Epithelial cell of proximal tubule (primary cell): ENCODE measurements around the gene GPR153. TPM values are rescaled to one million over a fixed set of nuclear protein-coding genes. Genes with fewer than 3 reads are reported as not detected.

Experiments used
- DNase-seq: peaks from one replicate; pipeline ENCODE4 v3.0.0-alpha.2; 2011; ENCODE audit warnings: low read depth
- H3K4me3 ChIP-seq: 2 replicates; pipeline ENCODE4 v1.5.1; 2011; ENCODE audit warnings: low read depth, mild to moderate bottlenecking, low read length
- total RNA-seq: library from RNA; depleted of rRNA; stranded (reverse); fragments of >200 nt; gene quantifications from 2 replicates; pipeline ENCODE4 v1.2.3, GENCODE V29; 2015
- TF ChIP-seq, protein P1 (sequence below): conservative IDR thresholded peaks from 2 replicates; pipeline ENCODE4 v1.5.1; 2012; ENCODE audit warnings: low read depth, mild to moderate bottlenecking, low read length

Gene GPR153
- total RNA-seq, 1 donor from 2014 or later: 6.4 TPM

DNA sequence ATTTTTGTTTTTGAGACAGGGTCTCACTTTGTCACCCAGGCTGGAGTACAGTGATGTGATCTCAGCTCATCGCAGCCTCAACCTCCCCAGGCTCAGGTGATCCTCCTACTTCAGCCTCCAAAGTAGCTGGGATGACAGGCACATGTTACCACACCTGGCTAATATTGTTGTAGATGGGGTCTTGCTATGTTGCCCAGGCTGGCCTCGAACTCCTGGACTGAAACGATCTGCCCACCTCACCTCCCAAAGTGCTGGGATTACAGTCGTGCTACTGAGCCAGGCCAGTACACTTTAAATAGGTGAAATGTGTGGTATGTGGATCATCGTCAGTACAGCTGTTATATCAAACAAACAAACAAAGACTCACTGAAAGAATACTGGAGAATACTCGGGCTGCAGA lies 35.0 kb upstream of the GPR153 start:
- H3K4me3 ChIP-seq: no peak overlapping the region
- DNase-seq: no peak
- TF ChIP-seq, protein P1, sequence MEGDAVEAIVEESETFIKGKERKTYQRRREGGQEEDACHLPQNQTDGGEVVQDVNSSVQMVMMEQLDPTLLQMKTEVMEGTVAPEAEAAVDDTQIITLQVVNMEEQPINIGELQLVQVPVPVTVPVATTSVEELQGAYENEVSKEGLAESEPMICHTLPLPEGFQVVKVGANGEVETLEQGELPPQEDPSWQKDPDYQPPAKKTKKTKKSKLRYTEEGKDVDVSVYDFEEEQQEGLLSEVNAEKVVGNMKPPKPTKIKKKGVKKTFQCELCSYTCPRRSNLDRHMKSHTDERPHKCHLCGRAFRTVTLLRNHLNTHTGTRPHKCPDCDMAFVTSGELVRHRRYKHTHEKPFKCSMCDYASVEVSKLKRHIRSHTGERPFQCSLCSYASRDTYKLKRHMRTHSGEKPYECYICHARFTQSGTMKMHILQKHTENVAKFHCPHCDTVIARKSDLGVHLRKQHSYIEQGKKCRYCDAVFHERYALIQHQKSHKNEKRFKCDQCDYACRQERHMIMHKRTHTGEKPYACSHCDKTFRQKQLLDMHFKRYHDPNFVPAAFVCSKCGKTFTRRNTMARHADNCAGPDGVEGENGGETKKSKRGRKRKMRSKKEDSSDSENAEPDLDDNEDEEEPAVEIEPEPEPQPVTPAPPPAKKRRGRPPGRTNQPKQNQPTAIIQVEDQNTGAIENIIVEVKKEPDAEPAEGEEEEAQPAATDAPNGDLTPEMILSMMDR: no peak

DNA sequence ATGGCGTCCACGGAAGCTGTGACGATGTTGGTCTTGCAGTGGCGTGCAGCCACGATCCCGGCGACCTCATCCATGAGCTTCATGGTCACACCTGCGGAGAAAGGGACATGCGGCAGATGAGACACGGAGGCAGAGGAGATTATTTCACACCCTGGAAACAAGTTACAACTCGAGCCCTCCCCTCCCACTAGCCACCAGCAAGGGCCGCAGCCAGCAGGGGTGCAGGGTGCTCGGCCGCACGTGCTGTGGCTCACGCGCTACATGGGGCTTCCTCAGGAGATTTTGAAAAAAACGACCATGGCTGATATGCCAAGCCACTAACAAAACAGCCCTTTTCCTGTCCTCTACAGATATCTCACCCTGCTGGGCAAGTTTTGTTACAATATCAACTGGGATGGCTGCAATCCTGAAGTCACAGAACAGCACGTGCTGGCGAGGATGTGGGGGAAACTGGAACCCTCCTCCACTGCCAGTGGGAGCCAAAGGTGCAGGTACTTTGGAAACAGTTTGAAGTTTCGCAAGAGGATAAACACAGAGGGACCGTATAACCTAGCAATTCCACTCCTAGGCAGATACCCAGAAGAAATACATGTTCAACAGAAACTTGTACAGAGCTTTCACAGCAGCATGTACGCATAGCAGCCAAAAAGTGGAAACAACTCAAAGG lies 34.1 kb upstream of the GPR153 start:
- DNase-seq: no peak
- no peak overlapping the region for H3K4me3 ChIP-seq
- TF ChIP-seq, protein P1: no peak

DNA sequence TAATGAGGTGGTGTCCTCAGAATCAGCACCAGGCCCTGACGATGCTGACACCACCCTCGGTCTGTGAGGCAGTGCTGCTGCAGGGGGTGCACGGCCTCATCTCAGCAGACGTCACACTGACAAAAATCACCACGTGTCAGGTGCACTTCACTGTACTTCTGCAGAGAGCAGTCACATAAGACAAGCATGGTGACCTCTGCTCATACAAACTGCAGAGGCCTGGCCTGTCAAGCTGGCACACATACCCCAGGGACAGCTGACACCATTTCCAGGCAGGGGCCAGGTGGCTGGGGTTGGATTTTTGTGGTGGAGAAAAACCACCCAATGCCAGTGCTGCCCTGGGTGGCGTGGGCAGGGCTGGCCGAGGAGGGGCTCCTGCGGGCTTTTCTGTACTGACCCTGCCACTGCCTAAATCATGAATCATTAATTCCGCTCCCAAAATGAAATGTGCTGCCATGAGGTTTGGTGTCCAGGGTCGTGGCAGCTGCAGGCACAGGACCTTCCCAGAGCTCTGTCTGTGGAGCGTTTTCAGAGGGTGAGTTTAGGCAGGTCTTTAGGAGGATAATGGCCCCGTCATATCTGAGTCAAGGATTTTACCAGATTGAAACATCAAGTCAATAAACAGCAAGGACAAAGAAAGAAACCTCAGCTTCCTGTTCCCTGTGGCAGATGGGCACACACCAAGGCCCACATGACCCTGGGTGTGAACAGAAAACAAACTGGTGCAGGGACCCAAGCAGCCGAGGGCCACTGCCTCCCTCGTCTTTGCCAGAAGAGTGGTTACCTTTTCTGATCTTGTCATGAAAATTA lies 33.4 kb upstream of the GPR153 start:
- H3K4me3 ChIP-seq: no peak overlapping the region
- TF ChIP-seq, protein P1: no peak
- DNase-seq: no peak

DNA sequence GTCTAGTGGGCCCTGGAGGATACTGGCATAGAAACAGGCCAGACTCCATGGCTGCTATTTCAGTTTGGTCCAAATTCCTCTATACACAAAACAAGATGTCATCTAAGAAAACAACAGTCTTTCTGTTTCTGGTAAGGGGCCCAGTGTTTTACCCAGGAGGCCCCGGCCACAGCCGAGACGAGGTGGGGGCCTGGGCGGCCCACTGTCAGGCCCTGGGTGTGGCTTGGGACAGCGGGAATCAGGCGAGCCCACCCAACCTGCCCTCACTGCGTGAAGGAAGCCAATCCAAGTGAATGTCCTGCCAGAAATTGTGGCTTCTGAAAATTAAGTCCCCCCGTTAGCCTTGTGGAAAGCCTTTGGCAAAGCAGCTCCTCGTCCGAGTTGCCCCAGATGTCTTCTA lies 31.2 kb upstream of the GPR153 start:
- TF ChIP-seq, protein P1: no peak
- no peak overlapping the region for H3K4me3 ChIP-seq
- no peak for DNase-seq

DNA sequence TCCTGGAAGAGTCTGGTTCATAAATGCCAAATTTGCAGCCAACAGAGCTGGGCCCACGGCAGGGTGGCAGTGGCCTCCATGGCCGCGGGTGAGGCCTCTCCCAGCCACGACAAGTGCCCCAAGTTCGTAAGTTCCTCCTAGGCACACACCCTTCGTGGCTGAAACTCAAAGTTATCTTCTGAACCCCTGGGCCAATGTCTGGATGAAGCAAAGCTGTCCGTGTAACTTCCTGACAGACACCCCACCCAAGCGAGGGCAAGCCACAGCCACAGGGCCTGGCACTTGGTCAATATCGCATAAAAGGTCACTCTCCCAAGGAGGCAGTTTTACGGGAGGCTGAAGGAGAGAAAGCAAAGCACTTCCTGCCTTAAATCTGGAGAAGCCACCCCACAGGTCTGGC lies 27.8 kb upstream of the GPR153 start:
- TF ChIP-seq, protein P1: no peak
- no peak for DNase-seq
- H3K4me3 ChIP-seq: no peak overlapping the region

DNA sequence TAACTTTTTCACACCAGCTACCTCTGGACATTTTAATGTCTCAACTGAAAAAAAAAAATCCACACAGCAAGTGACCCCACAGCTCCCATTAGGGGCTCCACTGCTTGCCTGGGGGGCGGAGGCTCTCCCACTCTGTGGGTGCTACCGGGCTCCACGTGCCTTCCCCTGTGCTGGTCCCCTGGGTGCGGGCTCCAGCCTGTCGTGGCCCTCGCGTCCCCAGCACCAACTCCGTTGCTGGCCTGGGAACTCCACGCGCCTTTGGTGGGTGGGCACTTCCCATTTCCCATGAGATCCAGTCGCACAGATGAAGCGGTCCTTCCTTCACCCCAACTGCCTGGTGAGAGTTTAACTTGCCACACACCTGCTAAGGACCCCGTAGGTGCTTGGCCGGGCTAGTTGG lies 27.1 kb upstream of the GPR153 start:
- no peak overlapping the region for H3K4me3 ChIP-seq
- TF ChIP-seq, protein P1: no peak
- no peak for DNase-seq
